Measurements from ENCODE around the gene RABGGTA.

Gene RABGGTA

GRCh38 chr14:24261256-24261968 is 10.0 kb downstream of the RABGGTA start:
- H3K4me3 ChIP-seq (ENCODE audit: low read depth, low read length, poor library complexity, severe bottlenecking): no peak overlapping the region
- H4K20me1 ChIP-seq (ENCODE audit: insufficient read depth, low read length): no peaks in the 10 kb centered on the region
- no peaks in the 10 kb centered on the region for H3K79me2 ChIP-seq (ENCODE audit: insufficient read depth, low read length)
- no peaks in the 10 kb centered on the region for H3K4me1 ChIP-seq (ENCODE audit: insufficient read depth, low read length, severe bottlenecking)
- H3F3A ChIP-seq (ENCODE audit: insufficient read depth, low read length): no peaks in the 10 kb centered on the region
- H3K27ac ChIP-seq (ENCODE audit: low read depth, low read length, poor library complexity, severe bottlenecking): no peak overlapping the region
- H3K27me3 ChIP-seq (ENCODE audit: insufficient read depth, low read length): no peaks in the 10 kb centered on the region
- TF ChIP-seq EZH2 (IDR thresholded peaks at IDR 0.05; ENCODE audit: borderline replicate concordance, low read length): no peak
- TF ChIP-seq, protein P1, sequence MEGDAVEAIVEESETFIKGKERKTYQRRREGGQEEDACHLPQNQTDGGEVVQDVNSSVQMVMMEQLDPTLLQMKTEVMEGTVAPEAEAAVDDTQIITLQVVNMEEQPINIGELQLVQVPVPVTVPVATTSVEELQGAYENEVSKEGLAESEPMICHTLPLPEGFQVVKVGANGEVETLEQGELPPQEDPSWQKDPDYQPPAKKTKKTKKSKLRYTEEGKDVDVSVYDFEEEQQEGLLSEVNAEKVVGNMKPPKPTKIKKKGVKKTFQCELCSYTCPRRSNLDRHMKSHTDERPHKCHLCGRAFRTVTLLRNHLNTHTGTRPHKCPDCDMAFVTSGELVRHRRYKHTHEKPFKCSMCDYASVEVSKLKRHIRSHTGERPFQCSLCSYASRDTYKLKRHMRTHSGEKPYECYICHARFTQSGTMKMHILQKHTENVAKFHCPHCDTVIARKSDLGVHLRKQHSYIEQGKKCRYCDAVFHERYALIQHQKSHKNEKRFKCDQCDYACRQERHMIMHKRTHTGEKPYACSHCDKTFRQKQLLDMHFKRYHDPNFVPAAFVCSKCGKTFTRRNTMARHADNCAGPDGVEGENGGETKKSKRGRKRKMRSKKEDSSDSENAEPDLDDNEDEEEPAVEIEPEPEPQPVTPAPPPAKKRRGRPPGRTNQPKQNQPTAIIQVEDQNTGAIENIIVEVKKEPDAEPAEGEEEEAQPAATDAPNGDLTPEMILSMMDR (IDR thresholded peaks at IDR 0.05; ENCODE audit: low read length): no peak
- H3K9me3 ChIP-seq (ENCODE audit: low read length): no peaks in the 10 kb centered on the region
- H3K9ac ChIP-seq (ENCODE audit: low read length): no peak overlapping the region
- H3K4me2 ChIP-seq (ENCODE audit: low read length): no peak overlapping the region
- H3K36me3 ChIP-seq (ENCODE audit: insufficient read depth, low read length): no peaks in the 10 kb centered on the region
- no peaks in the 10 kb centered on the region for H3K9me2 ChIP-seq (ENCODE audit: low read depth, low read length)
- H2AFZ ChIP-seq (ENCODE audit: low read length): no peak overlapping the region

DNA sequence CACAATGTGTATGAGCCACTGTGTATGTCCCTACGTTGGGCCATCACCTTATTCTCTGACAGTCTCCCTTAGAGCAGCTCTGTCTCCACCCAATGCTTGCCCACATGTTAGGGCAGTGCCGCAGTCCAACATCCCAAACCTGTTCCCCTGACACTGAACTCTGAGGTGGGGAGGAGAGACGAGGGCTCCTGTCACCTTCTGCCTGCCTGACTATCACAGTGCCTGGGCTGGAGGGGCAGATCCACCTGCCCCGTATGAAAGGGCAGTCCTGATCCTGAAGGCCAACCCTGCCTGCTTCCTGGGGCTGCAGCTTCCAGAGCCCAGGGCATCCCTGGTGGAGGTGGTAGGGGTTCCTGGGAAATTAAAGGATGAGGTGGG is 10.6 kb downstream of the RABGGTA start:
- H3K27ac ChIP-seq (ENCODE audit: low read depth, low read length, poor library complexity, severe bottlenecking): no peak overlapping the region

DNA sequence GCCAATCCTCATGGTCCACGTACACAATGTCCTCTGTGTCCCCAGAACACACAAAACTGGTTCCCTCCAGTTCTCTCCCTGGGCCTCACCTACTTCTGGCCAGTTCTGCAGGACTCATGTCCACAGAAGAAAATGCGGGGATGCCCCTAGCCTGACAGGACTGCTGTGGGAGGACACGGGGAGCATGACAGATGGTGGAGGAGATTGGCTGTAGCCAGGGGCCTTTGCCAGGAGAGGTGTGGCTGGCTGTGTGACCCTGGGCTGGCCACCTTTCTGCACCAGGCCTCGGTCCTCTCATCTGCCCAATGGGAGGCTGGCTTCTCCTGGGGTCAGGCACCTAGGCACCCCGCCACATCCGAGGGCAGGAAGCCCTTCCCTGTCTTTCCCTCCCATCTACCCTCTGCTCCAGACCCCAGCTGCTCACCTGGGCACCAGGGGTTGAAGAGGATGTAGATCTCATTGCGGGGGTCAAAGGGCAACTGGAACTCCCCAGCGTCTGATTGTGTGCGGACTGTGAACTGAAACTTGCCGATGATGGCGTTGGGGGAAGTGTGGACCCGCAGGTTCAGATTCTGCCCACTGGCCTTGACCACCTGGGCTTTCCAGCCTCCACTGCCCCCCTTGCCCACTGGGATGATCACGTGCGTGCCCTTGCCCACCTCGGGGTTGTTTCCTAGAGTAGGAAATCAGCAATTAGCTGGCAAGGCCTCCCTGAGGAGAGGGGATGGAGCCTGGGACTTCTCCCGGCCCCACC is 11.2 kb downstream of the RABGGTA start:
- H3K36me3 ChIP-seq (ENCODE audit: insufficient read depth, low read length): no peaks in the 10 kb centered on the region
- no peaks in the 10 kb centered on the region for H3K4me1 ChIP-seq (ENCODE audit: insufficient read depth, low read length, severe bottlenecking)
- no peak overlapping the region for H3K4me3 ChIP-seq (ENCODE audit: low read depth, low read length, poor library complexity, severe bottlenecking)
- H3K4me2 ChIP-seq (ENCODE audit: low read length): no peak overlapping the region
- no peak overlapping the region for H2AFZ ChIP-seq (ENCODE audit: low read length)
- no peaks in the 10 kb centered on the region for H3K9me3 ChIP-seq (ENCODE audit: low read length)
- H3K27ac ChIP-seq (ENCODE audit: low read depth, low read length, poor library complexity, severe bottlenecking): no peak overlapping the region
- no peaks in the 10 kb centered on the region for H3K27me3 ChIP-seq (ENCODE audit: insufficient read depth, low read length)
- H3K79me2 ChIP-seq (ENCODE audit: insufficient read depth, low read length): no peaks in the 10 kb centered on the region
- no peaks in the 10 kb centered on the region for H4K20me1 ChIP-seq (ENCODE audit: insufficient read depth, low read length)
- no peaks in the 10 kb centered on the region for H3F3A ChIP-seq (ENCODE audit: insufficient read depth, low read length)
- TF ChIP-seq EZH2 (IDR thresholded peaks at IDR 0.05; ENCODE audit: borderline replicate concordance, low read length): no peak
- TF ChIP-seq, protein P1 (IDR thresholded peaks at IDR 0.05; ENCODE audit: low read length): no peak
- no peak overlapping the region for H3K9ac ChIP-seq (ENCODE audit: low read length)
- H3K9me2 ChIP-seq (ENCODE audit: low read depth, low read length): no peaks in the 10 kb centered on the region

More for the DNA sequence above, 10.6 kb downstream of the RABGGTA start:
- no peak overlapping the region for H3K4me2 ChIP-seq (ENCODE audit: low read length)
- no peaks in the 10 kb centered on the region for H3K4me1 ChIP-seq (ENCODE audit: insufficient read depth, low read length, severe bottlenecking)
- no peak overlapping the region for H3K9ac ChIP-seq (ENCODE audit: low read length)
- no peaks in the 10 kb centered on the region for H3F3A ChIP-seq (ENCODE audit: insufficient read depth, low read length)
- no peaks in the 10 kb centered on the region for H3K79me2 ChIP-seq (ENCODE audit: insufficient read depth, low read length)
- H3K9me2 ChIP-seq (ENCODE audit: low read depth, low read length): no peaks in the 10 kb centered on the region
- TF ChIP-seq, protein P1 (IDR thresholded peaks at IDR 0.05; ENCODE audit: low read length): no peak
- no peak for TF ChIP-seq EZH2 (IDR thresholded peaks at IDR 0.05; ENCODE audit: borderline replicate concordance, low read length)
- no peak overlapping the region for H3K4me3 ChIP-seq (ENCODE audit: low read depth, low read length, poor library complexity, severe bottlenecking)
- H3K9me3 ChIP-seq (ENCODE audit: low read length): no peaks in the 10 kb centered on the region
- no peaks in the 10 kb centered on the region for H3K36me3 ChIP-seq (ENCODE audit: insufficient read depth, low read length)
- H4K20me1 ChIP-seq (ENCODE audit: insufficient read depth, low read length): no peaks in the 10 kb centered on the region
- H2AFZ ChIP-seq (ENCODE audit: low read length): no peak overlapping the region
- H3K27me3 ChIP-seq (ENCODE audit: insufficient read depth, low read length): no peaks in the 10 kb centered on the region

Measured in OCI-LY1 (cell line).